KBM-7 (cell line): ENCODE results near the gene ALS2CL.
A peak's percentile ranks its signal among the peaks of the same experiment; 100 is the strongest.

Experiments used
- DNase-seq: peaks from one replicate; pipeline ENCODE4 v3.0.0-alpha.2; 2015
- in situ Hi-C: fragments of 300-500 bp; cut with MboI; formaldehyde crosslinking; loops from 2 replicates; pipeline ENCODE4 v1.14.3; 2020; ENCODE audit warnings: low sequenced_read_pairs, low pct_unique_long_range_greater_than_20kb, mixed read lengths

ALS2CL gene

DNA sequence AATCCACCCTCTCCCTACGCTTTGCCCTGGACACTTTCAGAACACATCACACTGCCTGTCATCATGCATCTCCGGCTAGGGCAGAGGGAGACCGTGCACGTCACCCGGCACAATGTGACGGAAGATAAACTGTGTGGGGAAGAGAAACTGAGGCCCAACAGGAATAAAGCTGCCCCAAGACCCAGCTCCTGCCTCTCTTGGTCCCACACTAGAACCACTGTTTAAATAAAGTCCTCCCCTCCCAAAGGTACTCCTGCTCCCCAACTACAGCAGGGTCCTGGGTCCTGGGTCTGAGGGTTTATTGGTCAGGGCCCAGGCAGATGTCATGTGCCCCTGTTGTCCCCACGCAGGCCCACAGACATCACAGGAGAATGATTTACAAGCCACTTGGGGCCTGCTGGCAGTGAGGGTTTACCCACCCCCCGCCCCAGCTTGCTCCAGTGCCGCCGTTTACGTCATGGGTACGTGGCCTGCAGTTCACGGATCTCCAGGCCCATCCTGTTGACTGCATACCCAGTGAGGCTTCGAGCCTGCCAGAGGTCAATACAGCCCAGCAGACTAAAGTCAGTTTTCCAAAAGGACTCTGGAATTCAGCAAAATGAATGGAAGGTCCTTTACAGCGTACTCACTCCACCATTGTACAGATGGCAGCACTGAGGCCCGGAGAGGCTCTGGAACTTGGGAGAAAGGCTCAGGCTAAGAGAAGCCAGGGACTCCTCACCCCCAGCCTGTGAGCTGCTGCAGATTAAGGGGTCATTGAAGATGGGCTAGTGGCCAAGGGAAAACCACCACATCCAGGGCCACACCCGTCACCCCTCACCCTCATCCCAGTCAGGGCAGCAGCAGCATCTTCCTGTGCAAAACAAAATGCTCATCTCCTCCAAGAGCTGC, 23.2 kb downstream of the ALS2CL start:
- in situ Hi-C loops: no loop called here
- DNase-seq: no peak

DNA sequence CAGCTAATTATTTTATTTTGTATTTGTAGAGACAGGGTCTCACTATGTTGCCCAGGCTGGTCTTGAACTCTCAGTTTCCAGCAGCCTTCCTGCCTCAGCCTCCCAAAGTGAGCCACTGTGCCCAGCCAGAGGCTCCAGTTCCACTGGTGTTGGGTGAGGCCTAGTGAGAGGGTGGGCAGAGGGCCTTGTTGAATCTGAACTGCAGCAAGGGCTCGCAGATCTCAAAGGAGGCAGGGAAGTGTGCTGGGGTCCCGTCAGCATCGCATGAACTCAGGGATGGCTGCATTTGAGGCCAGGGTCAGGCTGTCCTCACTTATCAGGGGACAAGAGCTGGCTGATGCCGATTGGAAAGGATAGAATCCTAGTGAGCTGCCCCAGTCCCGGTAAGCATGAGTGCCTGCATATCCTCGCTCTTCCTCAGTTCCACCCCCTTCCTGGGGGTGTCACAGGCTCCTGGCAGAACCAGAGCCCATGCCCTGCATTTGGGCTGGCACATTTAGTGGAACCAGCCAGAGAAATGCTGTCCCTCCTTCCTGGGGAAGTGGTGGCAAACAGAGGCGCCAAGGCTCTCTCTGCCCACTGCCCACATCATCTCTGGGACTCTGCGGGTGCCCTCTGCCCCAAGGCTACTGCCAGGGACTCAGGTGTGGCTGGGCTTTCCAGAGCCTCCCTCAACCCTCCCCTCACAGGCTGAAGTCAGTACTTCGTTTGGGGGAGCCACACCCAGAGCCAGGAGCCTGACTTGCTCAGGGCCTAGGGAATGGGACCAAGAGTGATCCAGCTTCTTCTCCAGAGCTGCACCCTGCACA, 24.1 kb downstream of the ALS2CL start:
- no peak for DNase-seq
- in situ Hi-C loops: no loop called here

DNA sequence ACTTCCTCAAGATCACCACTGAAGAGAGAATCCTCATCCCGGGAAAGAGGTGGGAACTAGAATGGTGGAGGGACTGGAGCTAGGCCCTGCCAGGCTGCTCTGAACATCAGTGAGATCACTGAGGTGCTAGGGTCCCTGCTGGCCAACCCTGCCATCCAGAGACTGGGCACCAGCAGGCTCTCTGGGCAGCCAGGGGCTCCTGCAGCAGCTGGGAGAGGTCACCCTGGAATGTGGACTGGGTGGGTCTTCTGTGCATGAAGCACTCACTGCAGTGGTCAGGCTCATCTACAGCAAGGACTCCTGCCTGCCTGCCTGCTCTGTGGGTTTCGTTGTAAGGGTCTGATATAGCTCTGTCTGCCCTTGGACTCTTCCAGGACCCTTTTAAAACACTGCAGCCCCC, 24.9 kb downstream of the ALS2CL start:
- in situ Hi-C loops: no loop called here

DNA sequence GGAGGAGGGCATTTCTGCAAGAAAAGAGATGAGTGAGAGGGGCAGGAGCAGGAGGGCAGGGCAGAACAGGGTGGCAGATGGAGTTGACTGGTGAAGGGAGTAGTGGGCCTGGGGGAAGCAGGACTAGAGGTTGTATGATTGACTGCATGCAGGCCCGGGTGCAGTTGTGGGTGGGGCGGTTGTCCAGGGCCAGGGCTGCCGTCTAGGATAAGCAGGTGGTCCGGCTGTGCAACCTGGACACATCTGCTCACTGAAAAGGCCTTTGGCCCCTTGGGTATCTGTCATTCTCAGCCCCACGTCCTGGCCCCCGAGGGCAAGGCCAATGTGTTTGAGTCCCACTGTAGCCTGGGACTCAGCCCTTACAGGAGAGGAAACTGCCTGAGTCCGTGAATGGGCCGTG, 25.4 kb downstream of the ALS2CL start:
- in situ Hi-C loops: no loop called here
- no peak for DNase-seq

More for the DNA sequence above, 24.9 kb downstream of the ALS2CL start:
- no peak for DNase-seq

DNA sequence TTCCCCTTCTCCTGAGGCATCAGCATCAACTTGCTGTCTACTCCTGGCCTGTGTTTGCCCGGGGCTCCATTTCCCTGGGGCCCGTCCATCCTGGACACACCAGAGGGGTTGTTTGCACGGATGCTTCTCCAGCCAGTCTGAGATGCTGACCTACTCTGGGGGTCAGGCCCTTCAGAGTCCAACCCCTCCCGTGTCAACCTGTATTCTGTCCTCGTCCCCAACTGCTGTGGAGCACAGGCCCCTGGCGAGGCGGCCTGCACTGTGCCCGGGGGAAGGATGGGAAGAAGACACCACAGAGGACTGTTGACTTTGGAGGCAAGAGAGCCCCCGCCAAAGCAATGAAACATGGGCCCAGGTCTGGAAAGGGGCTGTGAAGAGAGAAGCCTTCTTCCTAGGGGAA, 25.8 kb downstream of the ALS2CL start:
- in situ Hi-C loops: no loop called here
- DNase-seq: no peak

DNA sequence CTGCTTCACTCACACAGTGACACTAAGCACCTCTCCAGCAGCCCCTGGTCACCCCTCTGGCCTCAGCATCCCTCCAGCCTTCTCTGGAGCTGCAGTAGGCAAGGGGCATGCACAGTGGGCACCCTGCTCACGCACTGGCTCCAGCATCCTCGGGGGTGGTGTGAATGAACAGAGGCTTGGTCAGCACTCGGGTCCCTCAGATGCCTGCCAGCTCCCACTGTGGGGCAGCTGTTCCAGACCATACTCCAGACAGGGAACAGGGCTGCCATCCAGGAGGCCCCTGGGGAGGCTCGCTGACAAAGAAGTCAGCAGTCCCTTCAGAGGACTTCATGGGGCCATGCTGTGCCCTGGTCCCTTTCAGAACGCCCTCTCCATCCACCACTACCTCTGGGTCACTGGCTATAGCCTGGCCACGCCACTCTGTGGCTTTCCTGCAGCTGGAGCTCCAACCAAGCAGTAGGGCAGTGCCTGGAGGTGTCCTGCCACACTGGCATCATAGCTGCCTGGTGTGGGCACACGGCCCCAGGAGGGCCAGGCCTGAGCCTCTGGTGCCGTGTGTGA, 26.3 kb downstream of the ALS2CL start:
- no peak for DNase-seq
- in situ Hi-C loops: no loop called here

DNA sequence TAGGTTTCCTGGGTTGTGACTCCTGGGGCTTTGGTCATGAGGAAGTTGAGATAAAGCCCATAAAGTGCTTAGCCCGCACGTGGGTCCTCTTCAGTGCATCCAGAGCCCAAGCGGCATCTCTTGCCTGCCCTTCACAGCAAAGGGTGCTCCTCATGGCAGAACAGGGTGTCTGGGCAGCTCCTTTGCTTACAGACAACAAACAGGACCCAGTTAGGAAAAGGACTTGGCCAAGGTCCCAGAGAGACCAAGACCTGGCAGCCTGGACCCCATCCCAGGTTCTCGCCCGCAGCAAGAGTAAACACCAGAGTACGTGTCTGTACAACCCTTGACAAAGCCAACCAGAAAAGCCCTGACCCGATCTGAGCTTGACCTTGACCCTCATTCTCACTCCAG, 27.0 kb downstream of the ALS2CL start:
- DNase-seq: no peak
- in situ Hi-C loops: no loop called here

DNA sequence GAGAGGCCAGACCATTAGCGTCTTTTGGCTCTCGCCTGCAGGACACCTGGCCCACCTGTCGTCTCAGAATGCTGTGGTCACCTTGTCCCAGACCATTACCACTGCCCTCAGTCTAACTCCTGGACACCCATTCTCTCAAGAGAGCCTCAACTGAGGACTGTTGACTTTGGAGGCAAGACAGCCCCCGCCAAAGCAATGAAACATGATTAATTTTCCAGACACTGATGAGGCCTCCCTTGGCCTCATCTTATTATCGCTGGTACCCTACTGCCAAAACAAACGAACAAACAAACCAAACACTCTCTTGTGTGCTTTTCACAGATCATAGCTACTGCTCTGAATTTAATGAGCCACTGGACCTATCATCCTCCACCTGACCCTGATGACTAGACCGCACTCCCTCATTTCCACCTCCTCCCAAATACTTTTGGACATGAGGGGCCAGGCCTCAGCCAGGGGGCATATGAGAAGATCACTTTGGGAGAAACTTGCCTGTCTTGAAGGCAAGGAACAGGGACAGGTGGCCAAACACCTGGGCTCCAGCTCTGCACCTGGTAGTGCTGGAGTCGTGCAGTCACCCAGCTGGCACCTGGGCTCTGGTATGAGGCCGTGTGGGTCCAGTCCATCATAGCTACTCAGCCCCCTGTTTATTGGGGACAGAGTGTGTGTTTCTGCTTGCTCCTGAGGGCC, 27.6 kb downstream of the ALS2CL start:
- in situ Hi-C loops: no loop called here
- DNase-seq: no peak

DNA sequence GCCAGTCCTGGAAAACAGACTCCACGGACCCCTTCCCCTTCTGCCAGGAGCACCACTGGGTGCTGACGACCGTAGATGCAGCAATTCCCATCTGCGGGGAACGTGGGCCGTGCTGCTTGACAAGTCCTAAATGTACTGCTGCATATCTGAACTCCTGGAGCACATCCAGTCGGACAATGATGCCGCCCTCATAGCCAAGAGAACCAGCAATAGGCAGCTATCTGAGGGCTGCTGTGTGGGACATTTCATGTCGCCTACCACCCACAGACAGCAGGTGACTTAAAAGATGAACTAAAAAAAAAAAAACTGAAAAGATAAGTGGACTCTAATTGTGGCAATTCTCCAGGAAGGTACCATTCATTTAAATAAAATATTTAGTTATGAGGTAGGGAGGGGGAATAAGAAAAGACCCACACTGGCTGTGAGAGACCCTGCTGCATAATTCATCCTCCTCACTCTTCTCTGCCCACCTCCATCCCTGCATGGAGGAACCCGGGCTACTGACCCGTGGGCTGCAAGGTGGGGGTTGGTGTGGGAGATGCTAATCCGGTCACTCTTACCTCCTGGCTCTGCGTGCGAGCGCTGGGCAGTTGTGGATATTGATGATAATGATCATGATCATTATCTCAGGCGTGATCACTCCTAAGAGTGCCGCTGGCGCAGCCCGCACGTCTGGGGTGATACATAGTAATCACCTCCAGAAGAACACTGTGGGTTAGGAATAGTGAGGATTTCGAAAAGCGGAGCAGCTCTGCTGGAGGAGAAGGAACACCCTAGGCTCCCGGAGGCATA, 28.3 kb downstream of the ALS2CL start:
- no peak for DNase-seq
- in situ Hi-C loops: no loop called here

DNA sequence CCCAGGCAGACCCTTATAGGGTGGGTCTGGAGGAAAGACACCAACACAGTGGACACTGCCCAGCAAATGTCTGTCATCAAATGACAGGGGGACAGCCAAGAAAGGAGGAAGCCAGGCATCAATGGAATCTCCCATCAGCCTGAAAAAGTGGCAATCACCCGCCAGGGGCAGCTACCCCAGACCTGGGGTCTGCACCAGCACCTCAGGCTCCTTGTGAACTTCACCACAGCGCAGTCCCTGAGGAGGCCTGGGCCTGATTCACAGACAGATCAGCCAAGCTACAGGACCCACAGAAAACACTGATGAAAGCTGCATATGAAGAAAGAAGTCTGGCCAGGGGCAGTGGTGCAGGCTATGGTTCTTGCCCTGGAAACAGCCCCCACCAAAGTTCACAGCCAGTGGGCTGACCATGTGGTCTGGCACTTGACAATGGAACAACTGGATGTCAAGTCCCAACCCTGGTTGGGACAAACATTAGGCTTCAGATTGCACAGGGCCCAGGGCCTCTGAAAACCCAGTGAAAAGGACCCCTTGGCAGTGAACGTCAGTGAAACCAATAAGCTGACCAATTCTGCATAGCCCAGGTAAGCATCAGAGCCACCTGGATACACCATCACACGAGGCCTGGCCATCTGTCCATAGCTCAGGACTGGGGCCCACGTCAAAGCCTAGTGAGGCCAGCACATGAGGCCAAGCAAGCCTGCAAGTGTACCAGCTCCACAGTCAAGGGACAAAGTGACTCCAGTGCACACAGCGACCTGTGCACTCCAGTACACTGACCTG, 29.1 kb downstream of the ALS2CL start:
- in situ Hi-C loops: no loop called here

DNA sequence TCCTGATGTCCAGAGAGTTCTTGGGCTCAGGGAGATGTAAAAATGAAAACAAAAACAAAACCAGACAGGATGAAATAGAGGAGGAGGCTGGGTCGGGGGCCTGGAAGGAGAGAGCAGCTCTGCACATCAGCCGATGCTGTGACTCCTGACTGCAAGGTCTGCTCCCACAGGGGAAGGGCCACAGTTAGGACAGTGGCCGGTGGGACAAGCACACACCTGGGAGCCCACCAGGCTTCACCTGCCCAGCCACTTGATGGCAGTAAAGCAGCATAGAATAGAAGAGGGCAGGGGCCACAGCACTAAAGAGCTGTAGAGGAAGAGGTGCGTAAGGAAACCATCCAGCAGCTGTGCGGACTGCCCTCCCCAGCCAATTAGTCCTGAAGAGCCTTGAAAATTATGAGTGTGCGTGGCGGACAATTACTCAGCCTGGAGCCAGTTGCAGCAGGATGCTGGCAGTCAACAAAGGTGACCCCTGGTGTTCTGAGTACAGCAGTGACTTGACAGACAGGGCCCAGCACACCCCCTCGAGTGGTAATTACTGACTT, 29.8 kb downstream of the ALS2CL start:
- in situ Hi-C loops: no loop called here
- peak; percentile 51 for DNase-seq

More for the DNA sequence above, 29.1 kb downstream of the ALS2CL start:
- no peak for DNase-seq

DNA sequence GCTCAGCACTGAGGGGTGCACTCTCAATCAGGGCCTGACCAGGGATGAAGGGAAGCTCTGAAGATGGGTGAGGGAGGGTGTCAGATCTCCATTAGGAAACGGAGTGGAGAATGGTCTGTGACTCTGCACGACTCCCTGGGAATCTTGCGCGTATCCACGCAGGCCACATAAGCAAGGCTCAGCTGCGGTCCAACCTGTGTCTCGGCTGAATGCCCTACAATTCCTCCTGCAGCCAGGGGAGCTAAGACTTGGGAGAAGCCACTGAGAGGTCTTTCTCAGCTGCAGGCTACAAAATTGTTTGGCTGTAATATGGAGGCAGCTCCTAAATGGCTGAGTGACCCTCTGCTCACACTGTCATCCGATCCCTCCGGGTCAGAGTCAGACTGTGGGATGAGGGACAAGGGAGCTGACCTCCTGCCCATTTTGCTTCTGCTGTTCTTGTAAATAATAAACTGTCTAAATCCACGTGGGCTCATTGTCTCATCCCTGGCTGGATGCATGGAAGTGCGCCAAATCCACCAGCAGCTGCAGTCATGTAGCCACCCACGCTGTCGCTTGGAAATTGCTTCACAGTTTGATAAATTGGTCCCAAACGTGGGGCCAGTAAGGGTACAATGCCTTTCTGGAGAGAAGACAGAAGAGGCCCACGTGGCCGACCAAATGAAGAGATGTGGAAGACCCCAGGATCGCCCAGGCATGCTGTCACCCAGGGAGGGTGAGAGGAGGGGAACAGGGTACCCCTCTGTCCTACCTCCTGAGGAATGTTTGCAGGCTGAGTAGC, 30.5 kb downstream of the ALS2CL start:
- no peak for DNase-seq
- in situ Hi-C loops: no loop called here

DNA sequence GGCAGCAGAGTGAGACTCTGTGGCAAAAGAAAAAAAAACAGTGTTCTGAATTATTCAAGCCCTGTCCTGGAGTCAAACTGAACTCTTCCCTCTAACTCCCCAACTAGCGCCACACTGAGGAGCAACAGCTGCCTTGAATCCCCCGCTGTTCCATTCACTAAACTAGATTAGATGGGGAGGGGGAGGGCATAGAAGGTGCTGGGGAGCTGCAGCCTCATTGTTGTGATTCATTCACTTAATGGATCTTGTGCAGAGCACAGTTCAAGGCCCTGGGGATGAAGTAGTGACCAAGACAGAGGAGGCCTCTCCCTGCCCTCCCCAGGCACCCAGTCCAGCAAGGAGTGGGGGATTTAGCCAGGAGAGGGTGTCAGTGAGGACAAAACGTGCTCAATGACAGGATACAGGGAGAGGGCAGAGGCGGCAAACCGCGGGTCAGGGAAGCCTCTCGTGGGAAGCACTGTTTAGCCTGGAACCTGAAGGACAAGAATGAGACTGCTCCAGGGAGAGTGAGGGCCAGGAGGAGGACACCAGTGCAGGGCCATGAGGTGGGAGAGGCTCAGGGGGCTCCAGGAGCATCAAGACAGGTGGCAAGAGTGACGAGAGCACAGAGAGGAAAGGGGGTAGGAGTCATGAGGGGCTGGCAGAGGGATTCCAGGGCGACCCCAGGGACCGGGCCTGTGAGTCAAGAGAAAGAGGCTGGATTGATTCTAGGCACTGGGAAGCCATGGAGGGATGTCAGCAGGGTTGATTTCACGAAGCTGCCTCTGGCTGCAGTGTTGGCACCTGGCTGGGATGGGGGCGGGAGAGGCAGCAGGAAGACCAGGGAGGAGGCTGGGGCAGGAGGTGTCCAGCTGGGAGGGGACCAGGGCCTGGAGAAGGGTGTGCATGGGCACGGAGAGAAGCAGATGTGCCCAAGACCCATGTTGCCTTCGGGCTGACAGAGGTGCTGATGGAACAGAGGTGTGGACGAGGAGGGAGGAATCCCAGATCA, 31.4 kb downstream of the ALS2CL start:
- DNase-seq: no peak
- in situ Hi-C loops: no loop called here

DNA sequence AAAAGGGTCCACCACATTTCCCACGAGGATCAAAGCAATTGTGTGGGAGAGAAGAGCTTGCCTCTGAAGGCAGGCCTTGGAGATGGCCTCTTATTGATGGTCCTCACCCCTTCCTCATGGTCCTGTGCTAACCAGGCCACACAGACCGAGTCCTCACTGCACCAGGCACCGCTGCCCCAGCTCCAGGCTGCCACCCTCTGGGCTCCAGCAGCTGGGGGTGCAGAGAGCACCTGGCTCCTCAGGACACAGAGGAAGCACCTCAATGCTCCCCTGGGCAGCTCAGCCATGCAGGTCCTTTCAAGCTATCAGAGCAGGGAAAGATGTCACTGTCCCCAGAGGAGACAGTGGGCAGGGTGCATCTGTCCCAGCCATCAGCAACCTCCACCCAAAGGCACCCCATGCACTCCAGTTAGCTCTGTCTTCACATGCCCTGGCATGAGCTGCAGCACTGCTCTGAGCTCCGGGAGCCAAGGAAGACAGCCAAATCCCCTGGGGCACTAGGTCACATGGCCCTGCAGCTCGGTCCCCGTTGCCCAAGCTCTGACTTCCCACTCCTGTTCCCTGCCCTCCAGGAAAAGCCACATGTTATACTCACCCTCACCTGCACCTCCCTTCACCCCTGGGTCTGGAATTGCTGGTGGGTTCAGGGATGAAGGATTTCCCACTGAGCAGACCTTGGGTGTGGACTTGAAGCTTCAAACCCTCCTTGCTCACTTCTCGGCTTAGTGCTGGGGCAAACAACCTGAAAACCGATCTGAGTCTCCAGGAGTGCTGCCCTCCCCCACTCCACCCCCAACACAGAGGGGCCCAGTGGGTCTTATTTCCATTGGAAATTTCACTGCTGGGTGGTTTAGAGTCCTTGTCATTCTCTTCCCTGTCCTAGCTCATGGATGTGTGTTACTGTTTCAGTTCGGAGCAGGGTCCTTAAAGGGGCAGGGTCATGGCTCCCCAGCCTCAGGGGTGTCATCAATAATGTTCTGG, 32.6 kb downstream of the ALS2CL start:
- in situ Hi-C loops: no loop called here
- no peak for DNase-seq

DNA sequence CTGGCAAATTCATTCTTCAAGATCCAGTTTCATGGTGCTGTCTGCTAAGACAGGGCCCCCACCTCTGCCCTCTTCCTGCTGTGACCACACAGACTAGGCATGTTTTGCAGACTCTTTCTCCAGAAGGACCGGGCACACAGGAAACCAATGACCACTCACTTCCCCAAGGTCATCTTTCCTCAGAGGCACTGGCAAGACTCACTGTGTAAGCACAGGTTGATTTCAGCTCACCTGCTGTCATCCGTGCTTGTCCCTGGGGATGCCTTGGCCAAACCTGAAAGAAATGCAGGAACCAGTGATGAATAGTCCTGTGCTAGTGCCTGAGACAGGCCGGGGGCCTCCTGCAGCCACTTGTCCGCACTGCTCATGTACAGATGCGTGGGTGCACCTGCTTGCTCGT, 33.5 kb downstream of the ALS2CL start:
- no peak for DNase-seq
- in situ Hi-C loops: no loop called here
